CD8-positive, alpha-beta memory T cell (primary cell): ENCODE results near the gene KRT3. TPM values are rescaled to one million over a fixed set of nuclear protein-coding genes. Genes with fewer than 3 reads are reported as not detected.
"Not testable (repeated sequence)": the region's sequence is repeated elsewhere in the genome, so short reads cannot be mapped to it uniquely, and the experiment has no call there.

Experiments used
- CTCF ChIA-PET: fragments of 350-600 bp; sonication (Branson Sonifier 250); formaldehyde crosslinking; loops from one replicate; lab custom pipeline; 2021; ENCODE audit warnings: antibody characterized with exemption; lab: Charles Lee
- POLR2A ChIA-PET: fragments of 350-600 bp; sonication (Branson Sonifier 250); formaldehyde crosslinking; loops from one replicate; lab custom pipeline; 2021; ENCODE audit warnings: antibody characterized with exemption; lab: Charles Lee
- DNase-seq, 5 donors: peaks; one replicate each; pipeline versions ENCODE4 v3.0.0 to v3.0.0-alpha.2; 2020 to 2022; ENCODE audit warnings: mixed read lengths in 1 of 5
- H3K27ac ChIP-seq: one replicate; pipeline ENCODE4 v1.7.0; 2013; ENCODE audit warnings: low read depth, mild to moderate bottlenecking, low read length, moderate library complexity
- H3K27me3 ChIP-seq: 2 replicates; pipeline ENCODE4 v1.7.0; 2013; ENCODE audit warnings: low read length, mild to moderate bottlenecking; ENCODE audit not compliant: insufficient read depth, poor library complexity, severe bottlenecking
- H3K36me3 ChIP-seq: 2 replicates; pipeline ENCODE4 v1.7.0; 2013; ENCODE audit warnings: mild to moderate bottlenecking, low read length, moderate library complexity; ENCODE audit not compliant: insufficient read depth
- H3K4me1 ChIP-seq: 2 replicates; pipeline ENCODE4 v1.7.0; 2013; ENCODE audit warnings: mild to moderate bottlenecking, low read length, moderate library complexity; ENCODE audit not compliant: insufficient read depth
- H3K4me3 ChIP-seq: 2 replicates; pipeline ENCODE4 v1.7.0; 2013; ENCODE audit warnings: mild to moderate bottlenecking, low read length
- H3K9me3 ChIP-seq: 2 replicates; pipeline ENCODE4 v1.7.0; 2013; ENCODE audit warnings: mild to moderate bottlenecking, low read length
- H3K27ac Mint-ChIP-seq, 8 donors: one replicate each; pipeline ENCODE4 v1.8.0; 2020 to 2021; ENCODE audit warnings: mixed read lengths in 8 of 8, mild to moderate bottlenecking in 6 of 8, inconsistent platforms in 3 of 8, moderate library complexity in 3 of 8
- H3K27me3 Mint-ChIP-seq, 2 donors: one replicate each; pipeline ENCODE4 v1.8.0; 2020 to 2021; ENCODE audit warnings: mixed read lengths in 2 of 2, mild to moderate bottlenecking in 1 of 2, moderate library complexity in 1 of 2
- H3K36me3 Mint-ChIP-seq, 3 donors: one replicate each; pipeline ENCODE4 v1.8.0; 2020 to 2021; ENCODE audit warnings: mixed read lengths in 3 of 3, inconsistent platforms in 1 of 3, mild to moderate bottlenecking in 1 of 3
- H3K4me1 Mint-ChIP-seq, 3 donors: one replicate each; pipeline ENCODE4 v1.8.0; 2020 to 2021; ENCODE audit warnings: mixed read lengths in 3 of 3, inconsistent platforms in 1 of 3, mild to moderate bottlenecking in 1 of 3
- H3K4me3 Mint-ChIP-seq, 7 donors: one replicate each; pipeline ENCODE4 v1.8.0; 2020 to 2021; ENCODE audit warnings: mixed read lengths in 7 of 7, mild to moderate bottlenecking in 6 of 7, moderate library complexity in 4 of 7, inconsistent platforms in 2 of 7
- H3K9me3 Mint-ChIP-seq, 5 donors: one replicate each; pipeline ENCODE4 v1.8.0; 2020 to 2022; ENCODE audit warnings: mixed read lengths in 5 of 5, mild to moderate bottlenecking in 3 of 5, moderate library complexity in 2 of 5, inconsistent platforms in 1 of 5
- polyA plus RNA-seq: library from polyadenylated mRNA; unstranded; fragments of 300-500 nt; fragmentation: Illumina TruSeq; gene quantifications from one replicate; pipeline ENCODE4 v1.2.3, GENCODE V29; 2021
- total RNA-seq, 2 experiments: library from RNA; stranded (reverse); gene quantifications; one replicate each; pipeline ENCODE4 v1.2.3, GENCODE V29; 2021

The KRT3 gene
- total and polyA plus RNA-seq, 3 experiments from 2014 or later: not detected

GRCh38 chr12:52766351-52767019, 29.4 kb downstream of the KRT3 start:
- Histone ChIP-seq H3K27ac (no peak overlapping the region), H3K4me3 (no peak overlapping the region), H3K4me1 (no peaks in the 10 kb centered on the region), H3K36me3 (no peaks in the 10 kb centered on the region), H3K27me3 (no peaks in the 10 kb centered on the region), H3K9me3 (no peaks in the 10 kb centered on the region)
- Mint-ChIP-seq H3K27ac (no peak overlapping the region), H3K36me3 (no peaks in the 10 kb centered on the region), H3K9me3 (peaks cover 2 to 15% (median 10%) of the 10 kb centered on the region in 5 donors), H3K27me3 (peaks cover 11 to 45% of the 10 kb centered on the region in 2 donors), H3K4me1 (no peaks in the 10 kb centered on the region), H3K4me3 (no peak overlapping the region)
- POLR2A ChIA-PET: no interaction called here
- CTCF ChIA-PET: no interaction called here
- no peak for DNase-seq

- Mint-ChIP-seq H3K36me3 (peaks cover 0 to 4% (median 0%) of the 10 kb centered on the region in 3 donors), H3K4me1 (no peaks in the 10 kb centered on the region), H3K9me3 (peaks cover 7 to 23% (median 17%) of the 10 kb centered on the region in 5 donors), H3K27me3 (peaks cover 13 to 38% of the 10 kb centered on the region in 2 donors), H3K27ac (peak overlapping the region in 1 of 8 donors; percentile 39), H3K4me3 (no peak overlapping the region)
- Histone ChIP-seq H3K4me1 (no peaks in the 10 kb centered on the region), H3K27me3 (no peaks in the 10 kb centered on the region), H3K4me3 (no peak overlapping the region), H3K36me3 (no peaks in the 10 kb centered on the region), H3K27ac (no peak overlapping the region), H3K9me3 (no peaks in the 10 kb centered on the region)
- CTCF ChIA-PET: no interaction called here
- no peak for DNase-seq
- POLR2A ChIA-PET: no interaction called here
Observed at GRCh38 chr12:52765702-52766101, 30.2 kb downstream of the KRT3 start.

GRCh38 chr12:52763991-52764390, 31.9 kb downstream of the KRT3 start:
- ChIA-PET POLR2A (no interaction called here), CTCF (no interaction called here)
- Histone ChIP-seq H3K4me1 (no peaks in the 10 kb centered on the region), H3K4me3 (no peak overlapping the region), H3K27ac (no peak overlapping the region), H3K27me3 (no peaks in the 10 kb centered on the region), H3K36me3 (no peaks in the 10 kb centered on the region), H3K9me3 (no peaks in the 10 kb centered on the region)
- Mint-ChIP-seq H3K27me3 (peaks cover 15 to 31% of the 10 kb centered on the region in 2 donors), H3K27ac (peak overlapping the region in 1 of 8 donors; percentile 1), H3K9me3 (peaks cover 13 to 32% (median 29%) of the 10 kb centered on the region in 5 donors), H3K4me1 (no peaks in the 10 kb centered on the region), H3K36me3 (peaks cover 0 to 4% (median 0%) of the 10 kb centered on the region in 3 donors), H3K4me3 (no peak overlapping the region)
- no peak for DNase-seq

- Histone ChIP-seq H3K27ac (no peak overlapping the region), H3K27me3 (no peaks in the 10 kb centered on the region)
- H3K4me1 Mint-ChIP-seq: no peaks in the 10 kb centered on the region
Observed at GRCh38 chr12:52763036-52763659, 32.8 kb downstream of the KRT3 start.

GRCh38 chr12:52761802-52762201, 34.1 kb downstream of the KRT3 start:
- Histone ChIP-seq H3K27me3 (no peaks in the 10 kb centered on the region), H3K36me3 (no peaks in the 10 kb centered on the region), H3K9me3 (no peaks in the 10 kb centered on the region), H3K4me3 (no peak overlapping the region), H3K27ac (no peak overlapping the region), H3K4me1 (no peaks in the 10 kb centered on the region)
- POLR2A ChIA-PET: no interaction called here
- Mint-ChIP-seq H3K4me3 (no peak overlapping the region), H3K9me3 (peaks cover 13 to 32% (median 29%) of the 10 kb centered on the region in 5 donors), H3K36me3 (peaks cover 0 to 4% (median 0%) of the 10 kb centered on the region in 3 donors), H3K27me3 (peaks cover 10 to 22% of the 10 kb centered on the region in 2 donors), H3K27ac (no peak overlapping the region), H3K4me1 (no peaks in the 10 kb centered on the region)
- CTCF ChIA-PET: no interaction called here
- no peak for DNase-seq

More at GRCh38 chr12:52763036-52763659, 32.8 kb downstream of the KRT3 start:
- Mint-ChIP-seq H3K36me3 (peaks cover 0 to 4% (median 0%) of the 10 kb centered on the region in 3 donors), H3K27ac (no peak overlapping the region), H3K27me3 (peaks cover 12 to 32% of the 10 kb centered on the region in 2 donors), H3K9me3 (peaks cover 13 to 32% (median 29%) of the 10 kb centered on the region in 5 donors), H3K4me3 (no peak overlapping the region)
- Histone ChIP-seq H3K36me3 (no peaks in the 10 kb centered on the region), H3K4me3 (no peak overlapping the region), H3K9me3 (no peaks in the 10 kb centered on the region), H3K4me1 (no peaks in the 10 kb centered on the region)
- ChIA-PET POLR2A (no interaction called here), CTCF (no interaction called here)
- no peak for DNase-seq

- POLR2A ChIA-PET, DNase-seq, H3K4me3 Mint-ChIP-seq: not testable (repeated sequence)
Observed at GRCh38 chr12:52761218-52761617, 34.7 kb downstream of the KRT3 start.

GRCh38 chr12:52760623-52761022, 35.3 kb downstream of the KRT3 start:
- H3K4me3 Mint-ChIP-seq: no peak overlapping the region
- Histone ChIP-seq H3K4me3 (no peak overlapping the region), H3K27ac (no peak overlapping the region), H3K4me1 (no peaks in the 10 kb centered on the region), H3K9me3 (no peaks in the 10 kb centered on the region), H3K36me3 (no peaks in the 10 kb centered on the region), H3K27me3 (no peaks in the 10 kb centered on the region)
- peaks cover 0 to 4% (median 0%) of the 10 kb centered on the region in 3 donors for H3K36me3 Mint-ChIP-seq
- peak overlapping the region in 1 of 8 donors; percentile 7 for H3K27ac Mint-ChIP-seq
- CTCF ChIA-PET: no interaction called here
- peaks cover 10 to 16% of the 10 kb centered on the region in 2 donors for H3K27me3 Mint-ChIP-seq
- DNase-seq: no peak
- H3K9me3 Mint-ChIP-seq: peaks cover 13 to 32% (median 29%) of the 10 kb centered on the region in 5 donors
- POLR2A ChIA-PET: no interaction called here
- H3K4me1 Mint-ChIP-seq: no peaks in the 10 kb centered on the region

More at GRCh38 chr12:52761218-52761617, 34.7 kb downstream of the KRT3 start:
- H3K27me3 ChIP-seq, H3K4me1 ChIP-seq, H3K36me3 Mint-ChIP-seq, H3K36me3 ChIP-seq, CTCF ChIA-PET, H3K4me3 ChIP-seq, H3K9me3 ChIP-seq, H3K27ac ChIP-seq, H3K4me1 Mint-ChIP-seq: not testable (repeated sequence)
- Mint-ChIP-seq H3K27ac (peak overlapping the region in 1 of 8 donors; percentile 21), H3K27me3 (peaks cover 10 to 20% of the 10 kb centered on the region in 2 donors), H3K9me3 (peaks cover 13 to 32% (median 29%) of the 10 kb centered on the region in 5 donors)

GRCh38 chr12:52759695-52760094, 36.2 kb downstream of the KRT3 start:
- Histone ChIP-seq H3K27me3 (no peaks in the 10 kb centered on the region), H3K9me3 (no peaks in the 10 kb centered on the region), H3K4me3 (no peak overlapping the region), H3K36me3 (no peaks in the 10 kb centered on the region), H3K27ac (no peak overlapping the region), H3K4me1 (no peaks in the 10 kb centered on the region)
- POLR2A ChIA-PET: no interaction called here
- CTCF ChIA-PET: no interaction called here
- Mint-ChIP-seq H3K4me1 (no peaks in the 10 kb centered on the region), H3K4me3 (no peak overlapping the region), H3K27ac (no peak overlapping the region), H3K36me3 (peaks cover 0 to 4% (median 0%) of the 10 kb centered on the region in 3 donors), H3K27me3 (peaks cover 12 to 14% of the 10 kb centered on the region in 2 donors), H3K9me3 (peaks cover 13 to 32% (median 29%) of the 10 kb centered on the region in 5 donors)
- no peak for DNase-seq
